Cardiac muscle cell (in vitro differentiated cells and primary cell): ENCODE measurements around the gene CAP2. TPM values are rescaled to one million over a fixed set of nuclear protein-coding genes. Genes with fewer than 3 reads are reported as not detected.

ENCODE experiments used
- DNase-seq, 2 donors: peaks; one replicate each; pipeline versions ENCODE4 v3.0.0 to v3.0.0-alpha.2; 2010 to 2017; ENCODE audit warnings: low read depth in 1 of 2, low spot score in 1 of 2
- H3K27ac ChIP-seq: fragments of 200-600 bp; sonication (generic); 2 replicates; pipeline ENCODE4 v1.5.1; 2016
- H3K27me3 ChIP-seq: fragments of 200-600 bp; sonication (generic); 2 replicates; pipeline ENCODE4 v1.6.0; 2016; ENCODE audit warnings: control low read depth
- H3K36me3 ChIP-seq: fragments of 200-600 bp; sonication (generic); 2 replicates; pipeline ENCODE4 v1.5.1; 2016; ENCODE audit warnings: control low read depth
- H3K4me1 ChIP-seq: fragments of 200-600 bp; sonication (generic); 2 replicates; pipeline ENCODE4 v1.8.1; 2017; ENCODE audit warnings: low read depth, mild to moderate bottlenecking, mixed run types
- H3K4me3 ChIP-seq: fragments of 200-600 bp; sonication (generic); 2 replicates; pipeline ENCODE4 v1.5.1; 2016; ENCODE audit warnings: mild to moderate bottlenecking
- H3K9me3 ChIP-seq: fragments of 200-600 bp; sonication (generic); 2 replicates; pipeline ENCODE4 v1.5.1; 2017; ENCODE audit warnings: low read depth, mild to moderate bottlenecking, control low read depth
- polyA plus RNA-seq: library from polyadenylated mRNA; unstranded; fragments of >200 nt; fragmentation: Nextera tagmentation; extraction: Ambion mirVana; gene quantifications from 2 replicates; pipeline ENCODE4 v1.2.1, GENCODE V29; 2016
- total RNA-seq: library from RNA; depleted of rRNA; stranded (reverse); fragments of >200 nt; gene quantifications from 2 replicates; pipeline ENCODE4 v1.2.3, GENCODE V29; 2016
- TF ChIP-seq, protein P1 (sequence below): IDR thresholded peaks from 2 replicates; pipeline ENCODE4 v1.5.1; 2012; ENCODE audit warnings: low read depth, mild to moderate bottlenecking, low read length

Gene CAP2
- total and polyA plus RNA-seq, 2 experiments from 2014 or later, result 95.7 to 262 TPM

DNA sequence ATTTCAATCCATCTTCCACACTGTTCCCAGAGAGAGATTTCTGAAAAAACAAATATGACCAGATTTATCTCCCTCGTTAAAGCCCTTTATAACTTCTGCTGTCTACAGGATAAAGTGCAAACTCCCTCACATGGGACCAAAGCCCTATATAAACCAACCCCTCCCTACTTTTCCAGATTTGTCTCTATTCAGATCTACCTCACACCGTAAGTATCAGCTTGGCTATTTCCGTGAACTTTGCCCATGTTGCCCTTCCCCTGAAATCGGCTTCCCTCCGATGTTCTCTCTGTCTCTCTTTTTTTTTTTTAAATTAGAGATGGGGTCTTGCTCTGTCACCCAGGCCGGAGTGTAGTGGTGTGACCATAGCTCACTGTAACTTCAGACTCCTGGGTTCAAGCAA is 194.6 kb downstream of the CAP2 start:
- TF ChIP-seq, protein P1, sequence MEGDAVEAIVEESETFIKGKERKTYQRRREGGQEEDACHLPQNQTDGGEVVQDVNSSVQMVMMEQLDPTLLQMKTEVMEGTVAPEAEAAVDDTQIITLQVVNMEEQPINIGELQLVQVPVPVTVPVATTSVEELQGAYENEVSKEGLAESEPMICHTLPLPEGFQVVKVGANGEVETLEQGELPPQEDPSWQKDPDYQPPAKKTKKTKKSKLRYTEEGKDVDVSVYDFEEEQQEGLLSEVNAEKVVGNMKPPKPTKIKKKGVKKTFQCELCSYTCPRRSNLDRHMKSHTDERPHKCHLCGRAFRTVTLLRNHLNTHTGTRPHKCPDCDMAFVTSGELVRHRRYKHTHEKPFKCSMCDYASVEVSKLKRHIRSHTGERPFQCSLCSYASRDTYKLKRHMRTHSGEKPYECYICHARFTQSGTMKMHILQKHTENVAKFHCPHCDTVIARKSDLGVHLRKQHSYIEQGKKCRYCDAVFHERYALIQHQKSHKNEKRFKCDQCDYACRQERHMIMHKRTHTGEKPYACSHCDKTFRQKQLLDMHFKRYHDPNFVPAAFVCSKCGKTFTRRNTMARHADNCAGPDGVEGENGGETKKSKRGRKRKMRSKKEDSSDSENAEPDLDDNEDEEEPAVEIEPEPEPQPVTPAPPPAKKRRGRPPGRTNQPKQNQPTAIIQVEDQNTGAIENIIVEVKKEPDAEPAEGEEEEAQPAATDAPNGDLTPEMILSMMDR, result no peak

DNA sequence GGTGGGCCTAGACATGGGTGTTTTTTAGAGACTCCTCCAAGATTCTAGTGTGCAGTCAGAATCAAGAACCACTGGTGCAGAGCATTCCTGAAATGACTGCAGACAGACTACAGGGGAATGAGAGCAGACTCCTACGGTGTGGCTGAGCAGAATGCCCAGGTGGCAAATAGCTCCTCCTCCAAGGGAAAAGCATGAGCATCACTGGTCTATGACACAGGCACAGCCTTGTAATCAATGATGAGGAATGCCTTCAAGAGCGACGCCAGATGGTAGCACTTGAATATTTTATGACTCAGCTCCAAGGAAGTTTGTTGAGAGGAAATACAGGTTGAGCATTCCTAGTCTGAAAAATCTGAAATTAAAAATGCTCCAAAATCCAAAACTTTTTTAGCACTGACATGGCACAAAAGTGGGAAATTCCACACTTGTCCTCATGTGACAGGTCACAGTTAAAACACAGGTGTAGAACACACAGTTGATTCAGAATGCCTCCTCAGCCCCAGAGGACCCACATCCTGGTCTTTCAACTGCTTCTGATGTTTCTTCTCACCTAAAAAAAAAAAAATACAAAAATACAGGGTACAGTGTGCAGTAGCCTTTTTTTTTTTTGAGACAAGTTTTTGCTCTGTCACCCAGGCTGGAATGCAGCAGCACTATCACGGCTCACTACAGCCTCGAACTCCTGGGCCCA is 196.2 kb downstream of the CAP2 start:
- no peaks in the 10 kb centered on the region for H3K27me3 ChIP-seq
- TF ChIP-seq, protein P1, result peak; percentile 7
- no peaks in the 10 kb centered on the region for H3K36me3 ChIP-seq
- DNase-seq, result peak in 1 of 2 donors; percentile 72
- no peak overlapping the region for H3K27ac ChIP-seq
- no peaks in the 10 kb centered on the region for H3K9me3 ChIP-seq
- H3K4me1 ChIP-seq, result no peaks in the 10 kb centered on the region
- H3K4me3 ChIP-seq, result no peak overlapping the region

More for the DNA sequence above, 194.6 kb downstream of the CAP2 start:
- no peak for DNase-seq
- H3K27ac ChIP-seq, result no peak overlapping the region
- peaks cover 11% of the 10 kb centered on the region for H3K4me1 ChIP-seq
- no peaks in the 10 kb centered on the region for H3K36me3 ChIP-seq
- no peaks in the 10 kb centered on the region for H3K9me3 ChIP-seq
- H3K27me3 ChIP-seq, result no peaks in the 10 kb centered on the region
- no peak overlapping the region for H3K4me3 ChIP-seq

DNA sequence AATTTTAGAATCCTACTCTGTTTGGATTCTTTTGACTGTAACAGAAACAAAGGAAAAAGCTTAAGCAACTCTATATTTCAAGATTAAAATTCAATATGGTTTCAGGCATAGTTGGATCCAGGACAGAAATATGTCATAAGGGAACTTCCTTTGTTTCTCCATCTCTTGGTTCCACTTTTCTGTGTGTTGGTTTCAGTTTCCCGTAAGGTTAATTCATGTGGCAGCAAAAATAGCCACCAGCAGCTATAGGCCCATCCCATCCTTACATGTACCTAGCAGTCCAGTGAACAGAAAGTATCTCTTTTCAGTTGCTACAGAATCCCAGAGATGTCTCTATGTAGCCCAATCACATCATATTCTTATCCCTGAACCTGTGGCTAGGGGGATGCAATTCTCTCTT is 197.9 kb downstream of the CAP2 start:
- no peak overlapping the region for H3K27ac ChIP-seq
- no peak overlapping the region for H3K4me3 ChIP-seq
- no peaks in the 10 kb centered on the region for H3K4me1 ChIP-seq
- H3K36me3 ChIP-seq, result no peaks in the 10 kb centered on the region
- H3K9me3 ChIP-seq, result no peaks in the 10 kb centered on the region
- TF ChIP-seq, protein P1, result no peak
- H3K27me3 ChIP-seq, result no peaks in the 10 kb centered on the region
- peak in 1 of 2 donors; percentile 10 for DNase-seq

DNA sequence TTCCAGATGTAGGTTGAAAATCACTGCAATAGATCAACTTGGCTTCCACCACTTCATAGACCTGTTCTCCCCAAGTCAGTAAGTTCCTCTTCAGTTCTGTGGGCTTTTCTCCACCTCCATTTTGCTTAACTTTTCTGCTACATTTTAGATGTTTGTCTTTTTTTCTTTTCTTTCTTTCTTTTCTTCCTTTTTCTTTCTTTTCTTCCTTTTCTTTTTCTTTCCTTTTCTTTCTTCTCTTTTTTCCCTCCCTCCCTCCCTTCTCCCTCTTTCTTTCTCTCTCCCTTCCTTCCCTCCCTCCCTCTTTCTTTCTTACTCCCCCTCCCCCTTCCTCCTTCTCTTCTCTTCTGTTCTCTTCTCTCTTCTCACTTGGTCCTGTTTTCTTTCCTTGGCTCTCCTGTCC is 199.9 kb downstream of the CAP2 start:
- no peak overlapping the region for H3K27ac ChIP-seq
- H3K4me1 ChIP-seq, result no peaks in the 10 kb centered on the region
- H3K36me3 ChIP-seq, result no peaks in the 10 kb centered on the region
- no peaks in the 10 kb centered on the region for H3K9me3 ChIP-seq
- H3K4me3 ChIP-seq, result no peak overlapping the region
- TF ChIP-seq, protein P1, result no peak
- no peak for DNase-seq
- H3K27me3 ChIP-seq, result no peaks in the 10 kb centered on the region

DNA sequence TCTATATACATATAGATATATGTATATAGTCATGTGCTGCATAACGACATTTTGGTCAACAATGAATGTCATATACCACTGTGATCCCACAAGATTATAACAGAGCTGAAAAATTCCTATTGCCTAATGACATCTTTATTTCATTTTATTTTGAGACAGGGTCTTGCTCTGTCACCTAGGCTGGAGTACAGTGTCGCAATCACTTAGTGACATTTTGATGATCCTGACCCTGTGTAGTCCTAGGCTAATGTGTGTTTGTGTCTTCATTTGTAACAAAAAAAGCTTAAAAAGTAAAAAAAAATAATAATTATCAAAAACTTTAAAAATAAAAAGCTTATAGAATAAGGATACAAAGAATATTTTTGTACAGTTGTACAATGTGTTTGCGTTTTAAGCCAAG is 202.7 kb downstream of the CAP2 start:
- TF ChIP-seq, protein P1, result no peak
- Histone ChIP-seq H3K27me3 (no peaks in the 10 kb centered on the region), H3K4me1 (no peaks in the 10 kb centered on the region), H3K36me3 (no peaks in the 10 kb centered on the region), H3K27ac (no peak overlapping the region), H3K9me3 (no peaks in the 10 kb centered on the region), H3K4me3 (no peak overlapping the region)
- no peak for DNase-seq
